HepG2 (cell line): ENCODE measurements around the gene RBBP8NL. TPM values are rescaled to one million over a fixed set of nuclear protein-coding genes. Genes with fewer than 3 reads are reported as not detected.

Experiments used
- ESRRA ChIP-seq: sonication (generic); formaldehyde crosslinking; IDR thresholded peaks from 2 replicates; pipeline ENCODE4 v1.5.1; 2020; ENCODE audit warnings: mild to moderate bottlenecking, low read depth, missing genetic modification reagents
- FOXA1 ChIP-seq, 2 experiments: fragments of 450-650 bp in 1 of 2; sonication (generic) in 1 of 2; formaldehyde crosslinking in 1 of 2; IDR thresholded peaks; 2 replicates each; pipeline versions ENCODE4 v1.4.0 to v1.6.1; 2016 to 2020; ENCODE audit warnings: missing genetic modification reagents in 1 of 2
- HNF4A ChIP-seq: sonication (generic); formaldehyde crosslinking; IDR thresholded peaks from 2 replicates; pipeline ENCODE4 v1.4.0; 2020; ENCODE audit warnings: missing genetic modification reagents
- HNF4G ChIP-seq, 2 experiments: sonication (generic) in 1 of 2; formaldehyde crosslinking in 1 of 2; IDR thresholded peaks; 2 replicates each; pipeline versions ENCODE4 v1.4.0 to v1.6.1; 2011 to 2020; ENCODE audit warnings: borderline replicate concordance in 2 of 2, low read depth in 2 of 2, mild to moderate bottlenecking in 2 of 2, low read length in 1 of 2, missing genetic modification reagents in 1 of 2, moderate library complexity in 1 of 2
- NR2F1 ChIP-seq, 2 experiments: fragments of 450-650 bp in 1 of 2; formaldehyde crosslinking in 1 of 2; IDR thresholded peaks; 2 replicates each; pipeline versions ENCODE4 v1.5.0 to v1.6.1; 2016 to 2020; ENCODE audit warnings: mild to moderate bottlenecking in 1 of 2, missing compliant biosample characterization in 1 of 2, missing genetic modification reagents in 1 of 2, moderate library complexity in 1 of 2
- REL ChIP-seq: sonication (generic); formaldehyde crosslinking; conservative IDR thresholded peaks from 2 replicates; pipeline ENCODE4 v1.8.0; 2022; ENCODE audit warnings: mild to moderate bottlenecking, missing genetic modification reagents, moderate library complexity
- RXRA ChIP-seq: sonication (generic); formaldehyde crosslinking; IDR thresholded peaks from 2 replicates; pipeline ENCODE4 v1.5.1; 2020; ENCODE audit warnings: missing genetic modification reagents
- RXRB ChIP-seq: IDR thresholded peaks from 2 replicates; pipeline ENCODE4 v1.6.1; 2016; ENCODE audit warnings: borderline replicate concordance, missing genetic modification reagents, missing compliant biosample characterization
- SPEN ChIP-seq: sonication (generic); formaldehyde crosslinking; IDR thresholded peaks from 2 replicates; pipeline ENCODE4 v1.5.1; 2020; ENCODE audit warnings: low read depth, mild to moderate bottlenecking, missing genetic modification reagents
- TBX3 ChIP-seq: fragments of 450-650 bp; IDR thresholded peaks from 2 replicates; pipeline ENCODE4 v1.6.1; 2017; ENCODE audit warnings: antibody characterized with exemption, mild to moderate bottlenecking, inconsistent platforms, borderline replicate concordance
- WIZ ChIP-seq: sonication (generic); formaldehyde crosslinking; IDR thresholded peaks from 2 replicates; pipeline ENCODE4 v1.5.1; 2020; ENCODE audit warnings: mild to moderate bottlenecking, missing genetic modification reagents
- ZMYM3 ChIP-seq: sonication (generic); formaldehyde crosslinking; IDR thresholded peaks from 2 replicates; pipeline ENCODE4 v1.5.1; 2020; ENCODE audit warnings: mild to moderate bottlenecking, missing genetic modification reagents
- ZNF138 ChIP-seq: sonication (generic); formaldehyde crosslinking; IDR thresholded peaks from 2 replicates; pipeline ENCODE4 v1.5.0; 2020; ENCODE audit warnings: mild to moderate bottlenecking, low read depth, missing genetic modification reagents
- ZNF510 ChIP-seq: sonication (generic); formaldehyde crosslinking; IDR thresholded peaks from 2 replicates; pipeline ENCODE4 v1.4.0; 2020; ENCODE audit warnings: low read depth, mild to moderate bottlenecking, missing genetic modification reagents
- polyA plus RNA-seq, 8 experiments: library from polyadenylated mRNA; depleted of rRNA in 3 of 8; stranded (reverse) in 7 of 8; unstranded in 1 of 8; fragments of >200 nt; fragmentation: Illumina TruSeq in 4 of 8; extraction: Trizol in 4 of 8; gene quantifications; 2 replicates each; pipeline versions ENCODE4 v1.2.1 to v1.2.3, GENCODE V29; 2011 to 2016; ENCODE audit warnings: low read depth in 4 of 8, missing spikeins in 1 of 8, mixed read lengths in 1 of 8; ENCODE audit not compliant: insufficient read depth in 1 of 8
- total RNA-seq, 5 experiments: library from RNA; depleted of rRNA; stranded (reverse); fragments of >200 nt; fragmentation: Illumina TruSeq; extraction: Trizol; gene quantifications; 2 replicates each; pipeline ENCODE4 v1.2.3, GENCODE V29; 2016; ENCODE audit warnings: low read depth in 1 of 5
- TF ChIP-seq, protein P1 (sequence below): sonication (generic); formaldehyde crosslinking; IDR thresholded peaks from 2 replicates; pipeline ENCODE4 v1.4.0; 2020; ENCODE audit warnings: mild to moderate bottlenecking, missing genetic modification reagents, borderline replicate concordance
- TF ChIP-seq, protein P2 (sequence below): sonication (generic); formaldehyde crosslinking; IDR thresholded peaks from 2 replicates; pipeline ENCODE4 v1.4.0; 2020; ENCODE audit warnings: missing genetic modification reagents
- TF ChIP-seq, protein P3 (sequence below): sonication (generic); formaldehyde crosslinking; IDR thresholded peaks from 2 replicates; pipeline ENCODE4 v1.8.0; 2022; ENCODE audit warnings: missing genetic modification reagents, mild to moderate bottlenecking, moderate library complexity, borderline replicate concordance
- TF ChIP-seq, protein P4 (sequence below): sonication (generic); formaldehyde crosslinking; IDR thresholded peaks from 2 replicates; pipeline ENCODE4 v1.5.0; 2020; ENCODE audit warnings: missing genetic modification reagents

RBBP8NL gene
- total and polyA plus RNA-seq, 2 of the 13 experiments (the other 11 are each of a cell fraction or from before 2014, with no cell fraction given) = 0.69 to 0.86 TPM

DNA sequence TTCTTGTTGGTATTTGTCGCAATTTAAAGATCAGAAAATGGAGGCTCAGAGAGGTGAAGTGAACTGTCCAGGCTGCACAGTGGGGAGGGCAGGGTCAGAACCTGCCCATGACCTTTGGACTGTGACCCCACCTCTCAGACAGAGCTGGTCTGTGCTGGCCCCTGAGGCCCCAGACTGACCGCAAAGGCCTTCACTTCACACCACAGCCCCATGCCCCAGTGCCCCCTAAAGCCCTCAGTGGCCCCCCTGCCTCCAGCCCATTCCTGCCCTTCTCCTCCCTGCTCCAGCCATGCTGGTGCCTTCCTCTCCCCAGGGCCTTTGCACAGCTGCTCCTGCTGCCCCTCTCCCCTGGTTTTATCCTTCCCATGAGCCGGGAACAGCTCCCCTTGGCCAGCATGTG is 9.4 kb upstream of the RBBP8NL start (continued):
- TF ChIP-seq, protein P1, sequence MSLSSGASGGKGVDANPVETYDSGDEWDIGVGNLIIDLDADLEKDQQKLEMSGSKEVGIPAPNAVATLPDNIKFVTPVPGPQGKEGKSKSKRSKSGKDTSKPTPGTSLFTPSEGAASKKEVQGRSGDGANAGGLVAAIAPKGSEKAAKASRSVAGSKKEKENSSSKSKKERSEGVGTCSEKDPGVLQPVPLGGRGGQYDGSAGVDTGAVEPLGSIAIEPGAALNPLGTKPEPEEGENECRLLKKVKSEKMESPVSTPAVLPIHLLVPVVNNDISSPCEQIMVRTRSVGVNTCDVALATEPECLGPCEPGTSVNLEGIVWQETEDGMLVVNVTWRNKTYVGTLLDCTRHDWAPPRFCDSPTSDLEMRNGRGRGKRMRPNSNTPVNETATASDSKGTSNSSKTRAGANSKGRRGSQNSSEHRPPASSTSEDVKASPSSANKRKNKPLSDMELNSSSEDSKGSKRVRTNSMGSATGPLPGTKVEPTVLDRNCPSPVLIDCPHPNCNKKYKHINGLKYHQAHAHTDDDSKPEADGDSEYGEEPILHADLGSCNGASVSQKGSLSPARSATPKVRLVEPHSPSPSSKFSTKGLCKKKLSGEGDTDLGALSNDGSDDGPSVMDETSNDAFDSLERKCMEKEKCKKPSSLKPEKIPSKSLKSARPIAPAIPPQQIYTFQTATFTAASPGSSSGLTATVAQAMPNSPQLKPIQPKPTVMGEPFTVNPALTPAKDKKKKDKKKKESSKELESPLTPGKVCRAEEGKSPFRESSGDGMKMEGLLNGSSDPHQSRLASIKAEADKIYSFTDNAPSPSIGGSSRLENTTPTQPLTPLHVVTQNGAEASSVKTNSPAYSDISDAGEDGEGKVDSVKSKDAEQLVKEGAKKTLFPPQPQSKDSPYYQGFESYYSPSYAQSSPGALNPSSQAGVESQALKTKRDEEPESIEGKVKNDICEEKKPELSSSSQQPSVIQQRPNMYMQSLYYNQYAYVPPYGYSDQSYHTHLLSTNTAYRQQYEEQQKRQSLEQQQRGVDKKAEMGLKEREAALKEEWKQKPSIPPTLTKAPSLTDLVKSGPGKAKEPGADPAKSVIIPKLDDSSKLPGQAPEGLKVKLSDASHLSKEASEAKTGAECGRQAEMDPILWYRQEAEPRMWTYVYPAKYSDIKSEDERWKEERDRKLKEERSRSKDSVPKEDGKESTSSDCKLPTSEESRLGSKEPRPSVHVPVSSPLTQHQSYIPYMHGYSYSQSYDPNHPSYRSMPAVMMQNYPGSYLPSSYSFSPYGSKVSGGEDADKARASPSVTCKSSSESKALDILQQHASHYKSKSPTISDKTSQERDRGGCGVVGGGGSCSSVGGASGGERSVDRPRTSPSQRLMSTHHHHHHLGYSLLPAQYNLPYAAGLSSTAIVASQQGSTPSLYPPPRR = peak; percentile 79; the same call in 1 of the 2 replicates
- peak; percentile 74; the same call in 1 of the 2 replicates for TF ChIP-seq ESRRA (CRISPR knock-in tag)
- TF ChIP-seq WIZ = no peak
- TF ChIP-seq HNF4G (IDR thresholded peaks at IDR 0.05; ENCODE audit: borderline replicate concordance, low read depth, low read length) = peak; percentile 81; the same call in 1 of the 2 replicates
- TF ChIP-seq HNF4G (CRISPR knock-in tag; IDR thresholded peaks at IDR 0.05; ENCODE audit: borderline replicate concordance, low read depth) = no peak
- TF ChIP-seq HNF4A (CRISPR knock-in tag) = peak; percentile 83
- peak; percentile 48; the same call in 1 of the 2 replicates for TF ChIP-seq TBX3
- TF ChIP-seq, protein P2, sequence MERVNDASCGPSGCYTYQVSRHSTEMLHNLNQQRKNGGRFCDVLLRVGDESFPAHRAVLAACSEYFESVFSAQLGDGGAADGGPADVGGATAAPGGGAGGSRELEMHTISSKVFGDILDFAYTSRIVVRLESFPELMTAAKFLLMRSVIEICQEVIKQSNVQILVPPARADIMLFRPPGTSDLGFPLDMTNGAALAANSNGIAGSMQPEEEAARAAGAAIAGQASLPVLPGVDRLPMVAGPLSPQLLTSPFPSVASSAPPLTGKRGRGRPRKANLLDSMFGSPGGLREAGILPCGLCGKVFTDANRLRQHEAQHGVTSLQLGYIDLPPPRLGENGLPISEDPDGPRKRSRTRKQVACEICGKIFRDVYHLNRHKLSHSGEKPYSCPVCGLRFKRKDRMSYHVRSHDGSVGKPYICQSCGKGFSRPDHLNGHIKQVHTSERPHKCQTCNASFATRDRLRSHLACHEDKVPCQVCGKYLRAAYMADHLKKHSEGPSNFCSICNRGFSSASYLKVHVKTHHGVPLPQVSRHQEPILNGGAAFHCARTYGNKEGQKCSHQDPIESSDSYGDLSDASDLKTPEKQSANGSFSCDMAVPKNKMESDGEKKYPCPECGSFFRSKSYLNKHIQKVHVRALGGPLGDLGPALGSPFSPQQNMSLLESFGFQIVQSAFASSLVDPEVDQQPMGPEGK (CRISPR knock-in tag) = peak; percentile 76
- TF ChIP-seq RXRA (CRISPR knock-in tag) = peak; percentile 82
- TF ChIP-seq SPEN (CRISPR knock-in tag) = 0 out of 2 replicates have a peak, but pooled peaks have one; percentile 25
- no peak for TF ChIP-seq FOXA1 (IDR thresholded peaks at IDR 0.05)
- TF ChIP-seq FOXA1 (CRISPR knock-in tag; IDR thresholded peaks at IDR 0.05) = no peak
- TF ChIP-seq ZNF510 (CRISPR knock-in tag) = no peak
- peak; percentile 33 to 84; a peak in 3 of 4 replicates for TF ChIP-seq NR2F1 (CRISPR knock-in tag; IDR thresholded peaks at IDR 0.05)
- peak; percentile 88 for TF ChIP-seq ZMYM3
- no peak for TF ChIP-seq ZNF138 (CRISPR knock-in tag)
- TF ChIP-seq, protein P3, sequence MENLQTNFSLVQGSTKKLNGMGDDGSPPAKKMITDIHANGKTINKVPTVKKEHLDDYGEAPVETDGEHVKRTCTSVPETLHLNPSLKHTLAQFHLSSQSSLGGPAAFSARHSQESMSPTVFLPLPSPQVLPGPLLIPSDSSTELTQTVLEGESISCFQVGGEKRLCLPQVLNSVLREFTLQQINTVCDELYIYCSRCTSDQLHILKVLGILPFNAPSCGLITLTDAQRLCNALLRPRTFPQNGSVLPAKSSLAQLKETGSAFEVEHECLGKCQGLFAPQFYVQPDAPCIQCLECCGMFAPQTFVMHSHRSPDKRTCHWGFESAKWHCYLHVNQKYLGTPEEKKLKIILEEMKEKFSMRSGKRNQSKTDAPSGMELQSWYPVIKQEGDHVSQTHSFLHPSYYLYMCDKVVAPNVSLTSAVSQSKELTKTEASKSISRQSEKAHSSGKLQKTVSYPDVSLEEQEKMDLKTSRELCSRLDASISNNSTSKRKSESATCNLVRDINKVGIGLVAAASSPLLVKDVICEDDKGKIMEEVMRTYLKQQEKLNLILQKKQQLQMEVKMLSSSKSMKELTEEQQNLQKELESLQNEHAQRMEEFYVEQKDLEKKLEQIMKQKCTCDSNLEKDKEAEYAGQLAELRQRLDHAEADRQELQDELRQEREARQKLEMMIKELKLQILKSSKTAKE (CRISPR knock-in tag) = peak; percentile 30; the same call in 1 of the 2 replicates
- 0 out of 2 replicates have a peak, but pooled peaks have one; percentile 19 for TF ChIP-seq RXRB (CRISPR knock-in tag)
- TF ChIP-seq, protein P4, sequence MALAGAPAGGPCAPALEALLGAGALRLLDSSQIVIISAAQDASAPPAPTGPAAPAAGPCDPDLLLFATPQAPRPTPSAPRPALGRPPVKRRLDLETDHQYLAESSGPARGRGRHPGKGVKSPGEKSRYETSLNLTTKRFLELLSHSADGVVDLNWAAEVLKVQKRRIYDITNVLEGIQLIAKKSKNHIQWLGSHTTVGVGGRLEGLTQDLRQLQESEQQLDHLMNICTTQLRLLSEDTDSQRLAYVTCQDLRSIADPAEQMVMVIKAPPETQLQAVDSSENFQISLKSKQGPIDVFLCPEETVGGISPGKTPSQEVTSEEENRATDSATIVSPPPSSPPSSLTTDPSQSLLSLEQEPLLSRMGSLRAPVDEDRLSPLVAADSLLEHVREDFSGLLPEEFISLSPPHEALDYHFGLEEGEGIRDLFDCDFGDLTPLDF (CRISPR knock-in tag) = no peak
- TF ChIP-seq REL (CRISPR knock-in tag) = no peak
